SW 1271 (cell line): ENCODE results near the gene SIT1.

ENCODE experiments used
- DNase-seq, 2 experiments: peaks; one replicate each; lab custom pipeline; 2025; lab: John Stamatoyannopoulos, UW

SIT1 gene

GRCh38 chr9:35682520-35683315, 32.0 kb upstream of the SIT1 start:
- no peak for DNase-seq

- DNase-seq: no peak
Measured at GRCh38 chr9:35682051-35682450, 31.3 kb upstream of the SIT1 start.

GRCh38 chr9:35681341-35682002, 30.7 kb upstream of the SIT1 start:
- no peak for DNase-seq

- DNase-seq: no peak
Measured at GRCh38 chr9:35680331-35681105, 29.8 kb upstream of the SIT1 start.

- DNase-seq: no peak
Measured at GRCh38 chr9:35679766-35680330, 29.1 kb upstream of the SIT1 start.

- no peak for DNase-seq
Measured at GRCh38 chr9:35679091-35679490, 28.4 kb upstream of the SIT1 start.

- DNase-seq: no peak
Measured at GRCh38 chr9:35675732-35676392, 25.1 kb upstream of the SIT1 start.

DNA sequence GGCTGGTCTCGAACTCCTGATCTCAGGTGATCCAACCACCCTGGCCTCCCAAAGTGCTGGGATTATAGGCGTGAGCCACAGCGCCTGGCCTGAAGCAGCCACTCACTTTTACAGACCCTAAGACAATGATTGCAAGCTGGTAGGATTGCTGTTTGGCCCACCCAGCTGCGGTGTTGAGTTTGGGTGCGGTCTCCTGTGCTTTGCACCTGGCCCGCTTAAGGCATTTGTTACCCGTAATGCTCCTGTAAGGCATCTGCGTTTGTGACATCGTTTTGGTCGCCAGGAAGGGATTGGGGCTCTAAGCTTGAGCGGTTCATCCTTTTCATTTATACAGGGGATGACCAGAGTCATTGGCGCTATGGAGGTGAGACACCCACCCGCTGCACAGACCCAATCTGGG, 24.5 kb upstream of the SIT1 start:
- no peak for DNase-seq

- no peak for DNase-seq
Measured at GRCh38 chr9:35674025-35674361, 23.3 kb upstream of the SIT1 start.

GRCh38 chr9:35673132-35674024, 22.6 kb upstream of the SIT1 start, which contains the start of gene CA9:
TSS of gene CA9 (plus strand) at chr9:35673928. CDS start at chr9:35673960, 32 bp downstream.
- DNase-seq: no peak

- DNase-seq: no peak
Measured at GRCh38 chr9:35669331-35670145, 18.8 kb upstream of the SIT1 start.

DNA sequence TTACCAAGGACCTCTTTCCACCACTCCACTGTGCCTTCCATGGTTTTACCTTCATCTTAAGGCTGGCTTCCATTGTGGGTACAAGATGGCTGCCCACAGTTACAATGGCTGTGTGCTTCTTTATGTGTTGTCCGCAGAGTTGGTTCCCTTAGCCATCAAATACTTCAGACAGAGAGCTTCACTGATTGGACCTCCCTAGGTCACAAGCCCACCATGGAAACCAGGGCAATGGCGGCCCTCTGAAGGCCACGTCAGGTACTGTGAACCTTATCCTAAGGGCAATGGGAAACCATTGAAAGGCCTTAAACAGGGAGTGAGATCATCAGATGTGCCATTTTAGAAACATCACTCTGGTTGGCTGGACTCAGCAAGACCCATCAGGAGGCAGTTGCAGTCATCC, 17.2 kb upstream of the SIT1 start:
- DNase-seq: no peak

- no peak for DNase-seq
Measured at GRCh38 chr9:35666549-35666948, 15.8 kb upstream of the SIT1 start.

GRCh38 chr9:35666045-35666444, 15.3 kb upstream of the SIT1 start:
- no peak for DNase-seq

GRCh38 chr9:35665471-35665818, 14.7 kb upstream of the SIT1 start:
- DNase-seq: no peak

GRCh38 chr9:35664531-35665470, 14.1 kb upstream of the SIT1 start, which contains the start of gene ARHGEF39:
TSS of gene ARHGEF39 (minus strand) at chr9:35665195. CDS start at chr9:35665169, 26 bp downstream.
- DNase-seq: peak; percentile 44 to 60

GRCh38 chr9:35662437-35662836, 11.7 kb upstream of the SIT1 start:
- no peak for DNase-seq

DNA sequence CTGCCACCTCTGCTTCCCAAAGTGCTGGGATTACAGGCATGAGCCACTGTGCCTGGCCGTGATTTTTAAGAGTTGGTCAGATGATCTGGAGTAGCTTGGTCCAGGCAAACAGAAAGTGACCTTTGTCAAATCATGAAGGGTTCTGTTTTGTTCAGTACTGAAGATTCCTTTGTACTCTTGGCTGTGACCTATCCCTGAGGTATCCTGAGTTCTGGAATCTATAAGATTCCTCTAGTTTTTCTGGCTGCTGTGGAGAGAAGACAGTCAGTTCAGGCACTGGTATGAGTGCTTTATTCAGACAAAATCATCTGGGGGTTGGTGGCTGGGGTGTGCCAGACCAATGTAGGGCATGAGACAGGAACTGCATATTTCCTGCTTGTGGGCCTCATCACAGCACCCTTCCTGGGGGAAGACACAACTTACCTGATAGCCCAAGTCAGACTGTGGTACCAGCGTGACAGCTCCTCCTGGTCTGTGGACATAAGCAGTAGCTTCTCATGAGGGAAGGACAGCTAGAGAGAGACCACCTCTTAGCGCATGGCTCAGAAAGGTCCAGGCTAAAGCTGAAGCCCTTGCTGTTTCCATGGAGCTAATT, 11.1 kb upstream of the SIT1 start:
- no peak for DNase-seq
